Forelimb muscle (tissue), 1 donor: ENCODE measurements around the gene ETNK2. TPM values are rescaled to one million over a fixed set of nuclear protein-coding genes. Genes with fewer than 3 reads are reported as not detected.
"Not testable (repeated sequence)": the region's sequence is repeated elsewhere in the genome, so short reads cannot be mapped to it uniquely, and the experiment has no call there.

ENCODE experiments used
- DNase-seq: peaks from one replicate; pipeline ENCODE4 v3.0.0-alpha.2; 2013; ENCODE audit warnings: low read depth
- polyA plus RNA-seq: library from polyadenylated mRNA; unstranded; fragments of 120-200 nt; gene quantifications from one replicate; pipeline ENCODE4 v1.2.1, GENCODE V29; 2013; ENCODE audit not compliant: insufficient read length

The ETNK2 gene
- polyA plus RNA-seq, 1 donor: 2.4 TPM

GRCh38 chr1:204098683-204099082 lies 53.2 kb downstream of the ETNK2 start:
- no peak for DNase-seq

DNA sequence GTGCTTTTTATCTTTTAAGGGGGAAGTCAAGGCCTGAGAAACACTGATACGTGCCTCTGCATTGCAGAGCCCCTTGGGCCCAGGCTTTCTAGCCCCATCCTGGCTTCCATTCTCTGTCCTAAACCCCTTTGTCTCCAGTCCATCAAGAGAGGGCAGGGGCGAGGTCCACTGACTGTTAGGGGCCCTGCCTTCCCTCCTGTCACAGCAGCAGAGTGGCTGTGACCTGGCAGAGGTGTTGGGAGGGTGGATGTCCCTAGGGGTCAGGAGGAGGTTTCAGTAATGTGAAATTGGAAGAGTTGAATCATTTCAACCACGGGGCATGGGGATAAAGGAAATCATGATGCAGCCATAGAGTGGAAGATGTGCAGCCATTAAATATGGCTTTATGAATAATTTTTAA lies 54.9 kb downstream of the ETNK2 start:
- DNase-seq: no peak

DNA sequence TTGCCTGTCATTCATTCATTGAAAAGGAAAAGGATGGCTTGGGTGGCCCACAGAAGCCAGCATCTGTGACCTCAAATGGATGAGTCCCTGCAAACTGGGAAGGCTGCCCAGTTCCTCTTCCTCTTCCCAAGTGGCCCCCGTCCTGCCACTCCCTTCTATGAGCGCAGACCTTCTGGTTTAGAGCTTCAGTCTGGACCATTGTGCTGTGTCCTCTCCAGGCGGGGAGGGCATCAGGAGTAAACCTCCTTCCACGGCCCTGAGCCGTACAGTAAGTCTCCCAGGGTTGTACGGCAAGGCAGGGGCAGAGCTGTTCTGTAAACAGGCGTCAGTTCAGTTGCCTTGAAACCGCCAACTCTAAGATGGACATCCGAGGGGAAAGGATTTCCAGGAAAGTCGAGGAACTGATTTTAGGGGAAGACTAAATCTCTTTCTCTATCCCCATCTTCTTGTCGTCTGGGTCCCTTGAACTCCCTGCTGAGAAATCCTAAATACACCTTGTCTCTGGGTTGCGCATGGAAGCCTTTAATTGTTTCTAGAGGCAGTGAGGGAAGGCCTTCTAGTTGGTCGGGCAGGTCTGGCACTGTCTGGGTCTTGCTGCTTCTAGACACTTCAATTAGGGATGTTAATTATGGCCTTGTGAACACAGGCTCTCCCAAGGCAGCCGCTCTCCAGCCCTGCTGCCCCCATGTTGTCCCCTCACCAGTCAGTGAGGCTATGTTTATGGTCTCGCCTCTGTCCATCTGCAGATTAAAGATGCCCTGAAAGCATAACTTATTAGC lies 56.8 kb downstream of the ETNK2 start:
- DNase-seq: no peak

GRCh38 chr1:204094313-204094729 lies 57.5 kb downstream of the ETNK2 start:
- DNase-seq: no peak

DNA sequence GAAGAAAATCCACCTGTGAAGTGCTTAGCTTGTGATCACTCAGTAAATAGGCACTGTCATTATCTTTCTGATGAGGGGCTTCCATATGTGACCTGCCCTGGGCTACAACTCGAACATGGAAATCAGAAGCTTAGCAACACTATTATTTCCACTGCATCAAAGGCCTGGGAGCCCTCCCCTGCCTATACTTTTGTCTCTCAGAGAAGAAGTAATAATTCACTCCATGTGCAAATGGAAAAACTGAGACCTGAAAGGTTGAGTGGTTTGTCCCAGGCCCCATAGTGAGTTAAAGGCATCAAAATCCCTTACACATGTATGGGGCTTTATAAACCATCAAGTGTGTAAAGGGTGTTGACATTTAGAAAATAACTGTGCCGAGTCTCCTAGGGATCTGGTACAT lies 58.1 kb downstream of the ETNK2 start:
- DNase-seq: no peak

DNA sequence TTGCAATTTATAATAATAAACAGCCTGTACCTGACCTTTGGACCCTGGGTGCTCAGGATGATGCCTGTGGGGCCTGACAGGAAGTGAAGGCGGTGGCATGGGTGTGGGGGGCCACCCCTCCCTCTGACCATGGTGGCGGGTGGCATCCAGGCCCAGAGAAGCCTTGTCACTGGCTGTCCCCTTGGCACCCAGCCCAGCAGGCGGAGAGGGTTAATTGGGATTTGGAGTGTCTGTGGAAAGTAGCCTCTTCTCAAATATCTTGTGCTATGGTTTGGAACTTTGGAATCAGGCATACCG lies 58.5 kb downstream of the ETNK2 start:
- no peak for DNase-seq

DNA sequence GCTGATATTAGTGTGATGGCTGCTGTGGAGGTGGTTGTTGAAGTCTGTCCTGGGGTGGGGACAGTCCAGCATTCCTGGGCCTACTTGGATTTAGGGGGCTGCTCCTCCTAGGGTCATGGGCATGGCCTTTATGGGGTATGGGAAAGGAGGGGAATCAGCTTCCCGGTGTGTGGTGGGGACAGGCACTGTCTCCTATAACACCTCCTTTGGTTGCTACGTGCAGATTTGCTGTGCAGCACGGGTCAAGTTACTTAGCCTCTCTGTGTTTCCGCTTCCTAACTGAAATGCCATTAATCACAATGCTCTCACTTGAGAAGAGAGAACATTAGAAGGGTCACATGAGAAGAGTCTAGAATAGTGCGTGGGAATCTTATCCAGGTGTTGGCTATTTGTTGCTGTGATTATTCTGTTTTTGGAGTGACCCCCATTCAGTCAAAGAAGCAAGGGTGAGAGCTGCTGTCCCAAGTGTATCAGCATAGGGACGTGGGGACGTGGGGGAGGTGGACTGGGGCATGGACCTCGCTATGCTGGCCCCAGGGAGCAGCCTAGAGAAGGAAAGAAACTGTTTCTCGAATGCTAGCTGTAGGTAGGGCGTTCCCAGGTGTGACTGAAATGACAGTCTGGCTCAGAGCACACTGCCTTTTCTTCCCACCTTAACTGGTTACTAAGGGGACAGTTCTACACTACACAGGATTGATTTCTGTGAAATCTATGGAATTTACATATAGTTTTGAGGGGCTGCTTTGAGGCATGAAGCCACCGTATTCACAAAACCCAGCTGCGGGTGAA lies 59.0 kb downstream of the ETNK2 start:
- no peak for DNase-seq

DNA sequence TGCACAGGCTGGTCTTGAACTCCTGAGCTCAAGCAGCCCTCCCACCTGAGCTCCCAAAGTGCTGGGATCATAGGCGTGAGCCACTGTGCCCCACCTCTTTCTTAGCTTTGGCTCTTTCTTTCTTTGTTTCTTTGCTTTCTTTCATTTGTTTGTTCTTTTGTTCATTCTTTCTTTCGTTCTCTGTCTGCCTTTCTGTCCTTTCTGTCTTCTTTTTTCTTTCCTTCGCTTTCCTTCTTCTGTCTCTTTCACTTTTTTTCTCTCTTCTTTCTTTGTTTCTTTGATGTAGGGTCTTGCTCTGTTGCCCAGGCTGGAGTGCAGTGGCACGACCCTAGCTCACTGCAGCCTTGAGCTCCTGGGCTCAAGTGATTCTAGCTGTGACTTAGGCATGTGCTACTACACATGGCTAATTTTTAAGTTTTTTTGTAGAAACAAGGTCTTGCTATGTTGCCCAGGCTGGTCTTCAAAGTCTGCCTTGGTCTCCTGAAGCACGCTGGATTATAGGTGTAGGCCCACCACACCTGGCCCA lies 60.0 kb downstream of the ETNK2 start:
- no peak for DNase-seq

GRCh38 chr1:204091066-204091465 lies 60.8 kb downstream of the ETNK2 start:
- DNase-seq: no peak

GRCh38 chr1:204090132-204090531 lies 61.7 kb downstream of the ETNK2 start:
- not testable (repeated sequence) for DNase-seq

DNA sequence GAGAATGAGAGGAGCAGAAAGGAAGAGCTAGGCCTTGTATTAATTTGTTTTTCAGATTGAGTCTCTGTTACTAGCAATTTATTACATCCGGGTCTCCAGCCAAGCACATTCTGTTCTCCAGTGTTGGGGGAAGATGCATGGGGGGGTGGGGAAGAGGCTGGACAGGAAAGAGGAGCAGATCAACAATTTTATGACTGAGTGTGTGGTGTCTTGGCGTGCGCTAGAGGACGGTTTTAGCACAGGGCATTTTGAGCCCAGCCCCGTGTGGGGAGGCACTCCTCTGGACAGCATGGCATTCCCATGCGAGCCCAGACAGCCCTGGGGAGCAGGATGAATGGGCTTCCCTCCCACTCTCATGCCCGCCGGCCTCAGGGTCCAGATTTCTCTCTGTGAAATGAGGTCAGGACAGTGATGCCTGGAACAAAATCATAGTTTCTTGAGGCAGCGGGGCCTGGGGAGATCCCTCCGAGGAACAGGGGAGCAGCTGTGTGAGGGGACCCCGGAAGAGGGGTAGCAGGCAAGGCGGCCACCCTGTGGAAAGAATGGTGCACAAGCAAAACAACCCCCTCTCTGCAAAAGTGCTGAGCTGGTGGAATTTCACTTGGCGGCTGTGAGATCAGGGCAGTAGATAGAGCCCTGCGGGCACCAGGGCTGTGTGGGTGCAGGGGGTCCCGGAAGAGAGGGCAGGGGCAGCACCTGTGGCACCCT lies 62.6 kb downstream of the ETNK2 start:
- DNase-seq: no peak

DNA sequence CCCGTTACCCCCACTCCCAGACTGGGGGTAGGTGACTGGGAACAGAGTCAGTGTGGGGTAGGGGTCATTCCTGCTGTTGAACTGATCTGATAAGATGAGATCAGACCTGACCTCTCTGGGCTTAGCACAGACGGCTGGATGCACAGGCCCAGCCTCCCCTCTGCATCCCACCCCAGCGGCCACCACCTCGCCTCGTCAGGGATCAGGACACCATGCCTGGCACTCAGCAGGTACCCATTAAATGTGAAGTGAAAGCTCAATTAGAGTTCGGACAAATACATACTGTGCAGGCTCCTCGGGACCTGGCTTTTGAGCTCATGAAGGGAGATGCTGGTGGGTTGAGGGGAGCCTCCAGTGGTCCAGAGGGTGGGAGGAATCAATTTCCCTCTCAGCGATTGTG lies 63.2 kb downstream of the ETNK2 start:
- no peak for DNase-seq

DNA sequence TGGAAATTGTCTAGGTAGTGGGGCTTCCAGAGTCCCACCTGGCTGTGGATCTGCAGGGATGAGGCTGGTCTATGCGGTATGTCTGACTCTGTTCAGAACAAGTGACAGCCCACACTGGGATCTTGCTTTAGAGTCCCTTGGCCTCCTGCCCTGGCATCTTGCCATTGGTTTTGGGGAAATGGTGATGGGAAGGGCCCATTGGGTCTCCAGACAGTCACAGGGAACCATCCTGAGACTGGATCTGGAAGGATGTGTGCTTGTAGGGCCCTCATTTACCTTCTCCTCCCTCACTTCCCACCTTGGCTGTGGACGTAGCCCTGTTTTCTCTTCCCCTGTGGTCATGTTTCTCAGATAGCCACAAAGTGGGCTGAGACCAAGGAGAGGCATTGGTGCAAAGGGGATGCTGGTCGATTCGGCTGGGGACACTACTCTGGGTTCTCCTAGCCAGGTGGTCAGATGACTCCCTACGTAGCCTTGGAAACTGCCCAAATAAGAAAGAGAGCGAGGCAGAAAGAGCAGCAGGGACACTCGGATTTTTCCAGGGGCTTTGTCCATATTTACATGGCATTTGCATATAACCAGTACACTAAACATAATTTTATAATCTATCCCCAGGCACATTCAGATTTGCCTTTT lies 63.8 kb downstream of the ETNK2 start:
- no peak for DNase-seq

- no peak for DNase-seq
Measured at GRCh38 chr1:204087181-204087892, 64.5 kb downstream of the ETNK2 start.

GRCh38 chr1:204085876-204086275 lies 66.0 kb downstream of the ETNK2 start:
- no peak for DNase-seq

GRCh38 chr1:204084247-204084772 lies 67.5 kb downstream of the ETNK2 start:
- no peak for DNase-seq

GRCh38 chr1:204083491-204083890 lies 68.4 kb downstream of the ETNK2 start:
- no peak for DNase-seq

DNA sequence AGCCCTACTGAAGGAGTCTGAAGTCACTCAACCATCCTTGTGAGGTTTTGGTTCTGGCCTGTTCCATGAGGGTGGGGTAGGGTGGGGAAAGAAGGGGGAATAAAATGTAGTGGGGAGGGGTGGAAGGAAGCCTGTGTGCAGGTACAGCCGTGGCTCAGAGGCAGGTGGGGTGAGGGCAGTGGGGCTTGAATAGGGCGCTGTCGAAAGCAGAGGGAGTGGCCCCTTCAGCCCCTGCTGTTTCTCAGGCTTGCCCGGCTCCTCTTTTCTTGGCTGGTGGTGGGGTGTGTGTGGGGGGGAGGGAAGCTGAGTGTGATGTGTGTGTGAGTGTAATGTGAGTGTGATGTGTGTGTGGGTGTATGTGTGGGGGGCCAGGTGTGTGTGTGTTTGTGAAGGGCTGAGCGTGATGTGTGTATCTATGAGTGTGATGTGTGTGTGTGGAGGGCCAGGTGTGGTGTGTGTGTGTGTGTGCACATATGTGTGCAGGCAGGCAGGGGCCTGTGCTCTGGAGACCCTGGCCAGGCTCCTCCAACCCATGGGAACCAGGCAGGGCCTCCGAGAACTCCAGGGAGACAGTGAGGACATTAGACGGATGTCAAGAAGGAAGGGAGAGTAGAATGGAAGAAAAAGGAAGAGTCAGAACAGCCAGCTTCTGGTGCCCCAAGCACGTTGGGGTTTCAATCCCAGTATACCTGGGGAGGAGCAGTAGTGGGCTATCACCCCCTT lies 69.9 kb downstream of the ETNK2 start:
- DNase-seq: no peak

DNA sequence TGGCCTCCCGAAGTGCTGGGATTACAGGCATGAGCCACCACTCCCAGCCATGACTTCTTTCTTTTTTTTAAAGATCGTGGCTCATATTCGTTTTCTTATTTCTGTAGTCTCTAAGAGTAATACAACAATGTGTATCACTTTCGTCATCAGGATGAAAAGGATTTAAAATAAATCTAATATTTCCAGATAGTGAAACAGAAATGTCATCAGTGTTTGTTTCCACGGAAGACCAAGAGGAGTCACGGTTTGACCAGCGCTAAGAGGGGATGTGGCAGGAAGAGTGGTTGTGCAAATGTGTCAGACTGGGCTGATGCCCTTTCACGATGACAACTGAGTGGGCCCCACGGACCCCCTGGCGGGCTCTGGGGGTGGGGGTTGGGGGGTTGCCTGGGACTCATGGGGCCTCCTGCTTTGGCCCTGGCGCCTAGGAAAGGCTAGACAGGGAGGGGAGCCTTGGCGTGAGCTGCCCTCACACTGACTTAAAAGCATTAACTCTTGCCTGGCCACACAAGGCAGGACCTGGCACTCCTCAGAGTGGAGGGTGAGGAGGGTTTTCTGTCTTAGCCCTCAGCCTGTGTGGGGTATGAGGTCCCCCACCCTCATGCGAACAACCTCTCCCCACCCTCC lies 70.6 kb downstream of the ETNK2 start:
- no peak for DNase-seq
